WERI-Rb-1 (cell line): ENCODE data around the gene AGPAT3.

Experiments used
- DNase-seq: peaks from one replicate; pipeline ENCODE4 v3.0.0-alpha.2; 2020
- H3K27ac ChIP-seq: fragments of 250-450 bp; sonication (Bioruptor Pico); 2 replicates; pipeline ENCODE4 v1.5.1; 2020; ENCODE audit warnings: mild to moderate bottlenecking, moderate library complexity
- H3K27me3 ChIP-seq: fragments of 250-450 bp; sonication (Bioruptor Pico); 2 replicates; pipeline ENCODE4 v1.5.1; 2021; ENCODE audit warnings: mild to moderate bottlenecking, low read depth, moderate library complexity; ENCODE audit not compliant: insufficient read depth, severe bottlenecking
- H3K36me3 ChIP-seq: fragments of 250-450 bp; sonication (Bioruptor Pico); 2 replicates; pipeline ENCODE4 v1.5.1; 2020; ENCODE audit warnings: mild to moderate bottlenecking, moderate library complexity
- H3K4me3 ChIP-seq: 2 replicates; pipeline ENCODE4 v1.5.1; 2011; ENCODE audit warnings: low read depth, mild to moderate bottlenecking, control low read depth, low read length
- H3K9me3 ChIP-seq: fragments of 250-450 bp; sonication (Bioruptor Pico); 2 replicates; pipeline ENCODE4 v1.5.1; 2021; ENCODE audit warnings: mild to moderate bottlenecking, moderate library complexity; ENCODE audit not compliant: severe bottlenecking
- CTCF ChIP-seq: IDR thresholded peaks from 2 replicates; pipeline ENCODE4 v1.5.1; 2011; ENCODE audit warnings: low read depth, mild to moderate bottlenecking, control low read depth, inconsistent platforms, low read length

AGPAT3 gene

GRCh38 chr21:44017601-44018000 is 152.6 kb downstream of the AGPAT3 start:
- Histone ChIP-seq H3K9me3 (no peaks in the 10 kb centered on the region), H3K27ac (peak overlapping the region; percentile 74), H3K4me3 (no peak overlapping the region), H3K27me3 (no peaks in the 10 kb centered on the region), H3K36me3 (0 out of 2 replicates have a peak, but pooled peaks cover 3% of the 10 kb centered on the region)
- no peak for TF ChIP-seq CTCF
- no peak for DNase-seq

DNA sequence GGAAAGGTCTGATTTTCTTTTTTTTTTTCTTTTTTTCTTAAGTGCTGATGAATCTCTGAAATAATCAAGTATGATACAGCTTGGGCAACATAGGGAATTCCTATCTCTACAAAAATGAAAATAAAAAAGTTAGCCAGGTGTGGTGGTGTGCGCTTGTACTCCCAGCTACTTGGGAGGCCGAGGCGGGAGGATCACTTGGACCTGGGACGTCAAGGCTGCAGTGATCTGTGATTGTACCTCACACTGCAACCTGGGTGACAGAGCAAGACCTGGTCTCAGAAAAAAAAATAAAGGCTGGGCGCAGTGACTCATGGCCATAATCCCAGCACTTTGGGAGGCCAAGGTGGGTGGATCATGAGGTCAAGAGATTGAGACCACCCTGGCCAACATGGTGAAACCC is 153.1 kb downstream of the AGPAT3 start:
- peak overlapping the region; percentile 74 for H3K27ac ChIP-seq
- H3K27me3 ChIP-seq: no peaks in the 10 kb centered on the region
- H3K9me3 ChIP-seq: no peaks in the 10 kb centered on the region
- no peak overlapping the region for H3K4me3 ChIP-seq
- TF ChIP-seq CTCF: no peak
- DNase-seq: no peak
- 0 out of 2 replicates have a peak, but pooled peaks cover 3% of the 10 kb centered on the region for H3K36me3 ChIP-seq

DNA sequence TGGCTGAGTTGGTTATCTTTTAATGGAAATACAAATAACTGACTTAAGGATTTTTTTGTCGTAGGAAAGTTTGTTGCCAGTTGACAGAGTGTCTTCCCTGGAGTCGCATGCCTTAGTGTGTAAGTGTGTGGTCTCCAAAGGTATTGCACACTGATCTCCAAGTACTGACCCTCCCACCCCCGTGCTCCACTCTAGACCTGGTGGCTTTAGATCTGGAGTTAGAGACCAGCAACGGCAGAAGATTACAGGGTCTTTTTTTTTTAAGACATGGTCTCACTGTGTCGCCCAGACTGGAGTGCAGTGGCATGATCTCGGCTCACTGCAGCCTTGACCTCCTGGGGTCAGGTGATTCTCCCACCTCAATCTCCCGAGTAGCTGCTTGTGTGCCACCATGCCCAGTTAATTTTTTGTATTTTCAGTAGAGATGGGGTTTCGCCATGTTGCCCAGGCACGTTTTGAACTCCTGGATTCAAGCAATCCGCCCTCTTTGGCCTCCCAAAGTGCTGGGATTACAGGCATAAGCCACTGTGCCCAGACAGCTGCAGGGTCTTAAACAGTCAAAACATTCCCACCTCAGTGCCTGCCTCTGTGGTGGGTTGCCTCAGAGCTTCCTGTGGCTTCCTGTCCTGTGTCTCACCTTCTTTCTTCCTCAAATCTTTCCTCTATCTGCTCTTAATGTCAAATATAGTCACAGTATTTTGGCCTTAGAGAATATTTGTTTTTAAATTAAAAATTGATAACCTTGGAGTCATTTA is 154.0 kb downstream of the AGPAT3 start:
- peak; percentile 76 for DNase-seq
- H3K9me3 ChIP-seq: no peaks in the 10 kb centered on the region
- TF ChIP-seq CTCF: no peak
- H3K27ac ChIP-seq: peak overlapping the region; percentile 74
- H3K36me3 ChIP-seq: 0 out of 2 replicates have a peak, but pooled peaks cover 1% of the 10 kb centered on the region
- no peaks in the 10 kb centered on the region for H3K27me3 ChIP-seq
- peak overlapping the region; percentile 26 for H3K4me3 ChIP-seq

DNA sequence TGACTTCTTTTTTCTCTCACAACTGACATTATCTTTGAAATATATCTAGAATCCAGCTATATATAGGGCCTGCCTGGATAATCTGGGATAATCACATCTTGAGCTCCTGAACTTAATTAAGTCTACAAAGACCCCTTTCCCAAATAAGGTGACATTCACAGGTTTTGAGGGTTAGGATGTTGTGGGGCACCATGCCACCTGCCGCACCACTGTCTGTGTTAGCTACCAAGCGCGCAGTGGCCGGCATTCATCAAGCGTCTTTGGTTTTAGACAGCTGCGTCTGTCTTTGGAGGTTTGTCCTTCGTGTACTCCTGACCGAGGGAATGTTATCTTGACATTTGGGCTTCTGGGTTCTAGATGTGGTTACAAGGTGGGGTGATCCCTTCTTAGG is 154.5 kb downstream of the AGPAT3 start:
- DNase-seq: peak; percentile 40
- Histone ChIP-seq H3K9me3 (no peaks in the 10 kb centered on the region), H3K4me3 (peak overlapping the region; percentile 26), H3K27ac (peak overlapping the region; percentile 74), H3K36me3 (no peaks in the 10 kb centered on the region), H3K27me3 (no peaks in the 10 kb centered on the region)
- no peak for TF ChIP-seq CTCF

DNA sequence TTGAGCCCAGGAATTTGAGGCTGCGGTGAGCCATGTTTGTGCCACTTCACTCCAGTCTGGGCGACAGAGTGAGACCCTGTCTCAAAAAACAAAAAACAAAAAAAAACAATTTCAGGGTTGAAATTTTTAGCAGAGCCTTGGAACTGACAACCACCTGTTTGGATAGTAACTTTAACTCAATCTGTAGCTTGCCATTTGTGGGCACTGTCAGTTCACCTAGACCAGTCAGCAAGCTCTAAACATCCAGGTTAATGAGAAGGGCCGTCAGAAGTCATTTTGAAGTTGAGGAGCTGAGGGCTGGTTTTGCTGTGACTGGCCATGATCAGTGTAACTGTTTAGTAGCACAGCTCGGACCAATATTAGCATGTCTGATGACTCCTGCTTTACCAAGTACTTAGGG is 155.5 kb downstream of the AGPAT3 start:
- H3K36me3 ChIP-seq: no peaks in the 10 kb centered on the region
- H3K4me3 ChIP-seq: peak overlapping the region; percentile 17
- peak; percentile 53 for DNase-seq
- no peaks in the 10 kb centered on the region for H3K9me3 ChIP-seq
- no peak for TF ChIP-seq CTCF
- H3K27ac ChIP-seq: peak overlapping the region; percentile 74
- H3K27me3 ChIP-seq: no peaks in the 10 kb centered on the region

DNA sequence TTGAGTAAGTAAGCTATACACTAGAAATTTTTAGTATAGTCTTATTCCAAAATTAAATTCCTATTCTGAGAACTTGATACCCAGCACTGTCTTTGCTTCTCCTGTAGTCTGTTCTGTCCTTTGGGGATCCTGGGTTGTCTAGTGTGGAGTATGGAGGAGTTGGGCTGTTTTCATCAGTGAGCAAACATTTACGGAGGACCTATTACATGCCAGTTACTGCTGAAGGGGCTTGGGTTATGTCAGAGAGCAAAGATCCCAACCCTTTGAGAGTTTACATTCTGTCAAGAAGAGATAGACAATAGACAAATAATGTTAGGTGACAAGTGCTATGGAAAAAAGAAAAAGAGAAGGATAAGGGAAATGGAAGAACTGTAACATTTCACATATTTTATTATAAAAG is 156.0 kb downstream of the AGPAT3 start:
- peak overlapping the region; percentile 26 for H3K4me3 ChIP-seq
- no peak for TF ChIP-seq CTCF
- H3K27me3 ChIP-seq: no peaks in the 10 kb centered on the region
- no peaks in the 10 kb centered on the region for H3K36me3 ChIP-seq
- peak overlapping the region; percentile 74 for H3K27ac ChIP-seq
- no peak for DNase-seq
- no peaks in the 10 kb centered on the region for H3K9me3 ChIP-seq
